Smooth muscle cell (in vitro differentiated cells): Measurements from ENCODE around the gene PRICKLE1. TPM values are rescaled to one million over a fixed set of nuclear protein-coding genes. Genes with fewer than 3 reads are reported as not detected.

Experiments used
- DNase-seq: peaks from one replicate; lab custom pipeline; 2025; ENCODE audit not compliant: unreplicated experiment; lab: John Stamatoyannopoulos, UW
- H2AFZ ChIP-seq: fragments of 200-600 bp; sonication (generic); 2 replicates; pipeline ENCODE4 v1.6.0; 2016; ENCODE audit warnings: antibody characterized with exemption, low read depth, mild to moderate bottlenecking
- H3F3A ChIP-seq: fragments of 200-600 bp; sonication (generic); 2 replicates; pipeline ENCODE4 v1.6.0; 2017; ENCODE audit warnings: antibody characterized with exemption, low read depth
- H3K27ac ChIP-seq: fragments of 200-600 bp; sonication (generic); 2 replicates; pipeline ENCODE4 v1.5.1; 2016; ENCODE audit warnings: low read depth, mild to moderate bottlenecking
- H3K27me3 ChIP-seq: fragments of 200-600 bp; sonication (generic); 2 replicates; pipeline ENCODE4 v1.6.1; 2016; ENCODE audit warnings: low read depth, mild to moderate bottlenecking
- H3K36me3 ChIP-seq: fragments of 200-600 bp; sonication (generic); 2 replicates; pipeline ENCODE4 v1.5.1; 2016; ENCODE audit warnings: low read depth
- H3K4me1 ChIP-seq: fragments of 200-600 bp; sonication (generic); 2 replicates; pipeline ENCODE4 v1.5.1; 2016; ENCODE audit warnings: low read depth
- H3K4me2 ChIP-seq: fragments of 200-600 bp; sonication (generic); 2 replicates; pipeline ENCODE4 v1.6.0; 2016; ENCODE audit warnings: mild to moderate bottlenecking
- H3K4me3 ChIP-seq: fragments of 200-600 bp; sonication (generic); 2 replicates; pipeline ENCODE4 v1.5.1; 2016; ENCODE audit warnings: mild to moderate bottlenecking
- H3K79me2 ChIP-seq: fragments of 200-600 bp; sonication (generic); 2 replicates; pipeline ENCODE4 v1.6.0; 2016; ENCODE audit warnings: low read depth, mild to moderate bottlenecking
- H3K9ac ChIP-seq: fragments of 200-600 bp; sonication (generic); 2 replicates; pipeline ENCODE4 v1.6.0; 2016; ENCODE audit warnings: low read depth
- H3K9me3 ChIP-seq: fragments of 200-600 bp; sonication (generic); replicated peaks from 2 replicates; pipeline ENCODE4 v1.5.1; 2016; ENCODE audit warnings: low read depth
- H4K20me1 ChIP-seq: fragments of 200-600 bp; sonication (generic); 2 replicates; pipeline ENCODE4 v1.6.0; 2016; ENCODE audit warnings: low read depth
- WGBS: methylation state at CpG from one replicate; pipeline ENCODE4 v1.1.7; 2016; ENCODE audit warnings: low lambda C conversion rate; 5-methylcytosine and 5-hydroxymethylcytosine counted together
- polyA plus RNA-seq: library from polyadenylated mRNA; unstranded; fragments of >200 nt; fragmentation: Nextera tagmentation; extraction: Ambion mirVana; gene quantifications from 2 replicates; pipeline ENCODE4 v1.2.1, GENCODE V29; 2016
- total RNA-seq: library from RNA; depleted of rRNA; stranded (reverse); fragments of >200 nt; gene quantifications from 2 replicates; pipeline ENCODE4 v1.2.3, GENCODE V29; 2014
- TF ChIP-seq, protein P1 (sequence below): fragments of 200-600 bp; sonication (generic); IDR thresholded peaks from 2 replicates; pipeline ENCODE4 v1.5.1; 2017; ENCODE audit warnings: borderline replicate concordance, mild to moderate bottlenecking, antibody characterized with exemption; ENCODE audit not compliant: insufficient read depth, poor library complexity, severe bottlenecking

Gene PRICKLE1
- total and polyA plus RNA-seq, 2 experiments from 2014 or later: 45.7 to 55.4 TPM

DNA sequence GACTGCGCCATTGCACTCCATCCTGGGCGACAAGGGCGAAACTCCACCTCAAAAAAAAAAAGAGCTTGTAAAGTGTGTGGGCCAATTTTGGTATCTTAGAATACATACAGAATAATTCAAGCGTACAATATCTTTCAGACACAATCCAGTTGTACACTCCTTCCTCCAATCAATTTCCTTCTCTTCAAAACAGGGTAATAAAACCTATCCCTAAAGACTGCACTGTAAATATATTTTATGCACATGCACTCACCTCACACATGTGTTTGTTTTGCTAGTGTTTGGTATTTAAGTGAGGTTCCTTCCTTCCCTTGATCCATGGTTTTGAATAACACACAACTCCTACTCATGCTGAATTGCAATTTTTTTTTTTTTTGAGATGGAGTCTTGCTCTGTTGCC lies 125.9 kb downstream of the PRICKLE1 start:
- WGBS: 100% methylated on average over 4 of the region's 4 CpGs
- no peak for DNase-seq
- no peaks in the 10 kb centered on the region for H3K27me3 ChIP-seq
- no peak overlapping the region for H2AFZ ChIP-seq
- H3K27ac ChIP-seq: no peak overlapping the region
- H3K36me3 ChIP-seq: peaks cover 59% of the 10 kb centered on the region
- TF ChIP-seq, protein P1, sequence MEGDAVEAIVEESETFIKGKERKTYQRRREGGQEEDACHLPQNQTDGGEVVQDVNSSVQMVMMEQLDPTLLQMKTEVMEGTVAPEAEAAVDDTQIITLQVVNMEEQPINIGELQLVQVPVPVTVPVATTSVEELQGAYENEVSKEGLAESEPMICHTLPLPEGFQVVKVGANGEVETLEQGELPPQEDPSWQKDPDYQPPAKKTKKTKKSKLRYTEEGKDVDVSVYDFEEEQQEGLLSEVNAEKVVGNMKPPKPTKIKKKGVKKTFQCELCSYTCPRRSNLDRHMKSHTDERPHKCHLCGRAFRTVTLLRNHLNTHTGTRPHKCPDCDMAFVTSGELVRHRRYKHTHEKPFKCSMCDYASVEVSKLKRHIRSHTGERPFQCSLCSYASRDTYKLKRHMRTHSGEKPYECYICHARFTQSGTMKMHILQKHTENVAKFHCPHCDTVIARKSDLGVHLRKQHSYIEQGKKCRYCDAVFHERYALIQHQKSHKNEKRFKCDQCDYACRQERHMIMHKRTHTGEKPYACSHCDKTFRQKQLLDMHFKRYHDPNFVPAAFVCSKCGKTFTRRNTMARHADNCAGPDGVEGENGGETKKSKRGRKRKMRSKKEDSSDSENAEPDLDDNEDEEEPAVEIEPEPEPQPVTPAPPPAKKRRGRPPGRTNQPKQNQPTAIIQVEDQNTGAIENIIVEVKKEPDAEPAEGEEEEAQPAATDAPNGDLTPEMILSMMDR: no peak
- peaks cover 33% of the 10 kb centered on the region for H3F3A ChIP-seq
- no peaks in the 10 kb centered on the region for H3K9me3 ChIP-seq
- no peak overlapping the region for H3K9ac ChIP-seq
- no peaks in the 10 kb centered on the region for H3K4me1 ChIP-seq
- peaks cover 85% of the 10 kb centered on the region for H4K20me1 ChIP-seq
- no peak overlapping the region for H3K4me3 ChIP-seq
- H3K79me2 ChIP-seq: peaks cover 79% of the 10 kb centered on the region
- no peak overlapping the region for H3K4me2 ChIP-seq

DNA sequence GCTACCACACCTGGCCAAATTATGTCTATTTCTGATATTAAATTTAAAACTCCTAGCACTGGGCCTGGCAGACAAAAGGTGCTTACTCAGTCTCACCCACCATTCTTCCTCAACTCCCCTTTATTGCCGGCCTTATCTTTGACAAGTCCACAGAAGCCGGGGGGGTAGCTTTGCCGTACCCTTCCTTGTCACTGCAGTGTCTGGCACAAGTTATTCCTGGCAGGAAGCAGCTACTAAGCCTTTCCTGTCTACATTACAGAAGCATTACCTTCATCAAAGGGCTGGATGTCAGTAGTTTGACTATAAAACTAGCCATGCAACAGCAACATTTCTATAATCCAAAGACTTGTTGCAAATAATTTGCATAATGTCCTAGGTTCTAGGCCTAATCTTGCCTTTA lies 127.1 kb downstream of the PRICKLE1 start:
- Histone ChIP-seq H3K4me3 (no peak overlapping the region), H3K27ac (no peak overlapping the region), H3K79me2 (peaks cover 81% of the 10 kb centered on the region), H3K4me2 (no peak overlapping the region), H3K4me1 (no peaks in the 10 kb centered on the region), H3K9me3 (no peaks in the 10 kb centered on the region), H2AFZ (no peak overlapping the region), H3K36me3 (peaks cover 56% of the 10 kb centered on the region), H3K27me3 (no peaks in the 10 kb centered on the region), H3F3A (peaks cover 39% of the 10 kb centered on the region), H4K20me1 (peaks cover 85% of the 10 kb centered on the region), H3K9ac (no peak overlapping the region)
- DNase-seq: no peak
- 65% methylated on average over 3 of the region's 3 CpGs for WGBS
- TF ChIP-seq, protein P1: no peak

DNA sequence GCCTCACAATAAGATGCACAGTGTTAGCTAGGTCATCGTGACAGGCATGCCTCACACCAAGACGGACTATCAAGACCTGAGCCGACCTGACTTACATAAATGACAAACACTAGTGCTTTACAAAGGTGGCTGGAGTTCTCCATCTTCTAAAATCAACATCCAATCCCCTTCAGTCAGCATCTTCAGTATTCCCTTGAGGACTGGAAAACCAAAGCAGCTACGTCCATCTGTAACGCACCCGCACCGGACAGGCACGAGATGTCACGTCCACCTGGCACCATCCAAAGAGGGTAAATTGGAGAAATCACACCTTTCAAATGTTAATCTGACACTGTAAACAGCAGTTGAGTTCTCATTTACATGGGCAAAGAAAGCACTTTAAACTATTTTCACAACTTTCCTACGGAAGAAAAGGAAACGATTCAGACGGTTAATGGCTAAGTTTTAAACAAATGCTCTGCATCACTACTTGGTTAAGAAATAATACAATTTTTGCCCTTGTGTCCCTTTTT lies 130.2 kb downstream of the PRICKLE1 start:
- H3K9me3 ChIP-seq: no peaks in the 10 kb centered on the region
- no peak for DNase-seq
- no peak overlapping the region for H3K4me2 ChIP-seq
- peaks cover 80% of the 10 kb centered on the region for H4K20me1 ChIP-seq
- H3K9ac ChIP-seq: no peak overlapping the region
- WGBS: 86% methylated on average over 12 of the region's 12 CpGs
- peak overlapping the region; percentile 16 for H3K27ac ChIP-seq
- H3K27me3 ChIP-seq: no peaks in the 10 kb centered on the region
- TF ChIP-seq, protein P1: no peak
- H2AFZ ChIP-seq: no peak overlapping the region
- H3K4me3 ChIP-seq: no peak overlapping the region
- peaks cover 34% of the 10 kb centered on the region for H3F3A ChIP-seq
- peaks cover 48% of the 10 kb centered on the region for H3K36me3 ChIP-seq
- H3K4me1 ChIP-seq: no peaks in the 10 kb centered on the region
- H3K79me2 ChIP-seq: peaks cover 60% of the 10 kb centered on the region

DNA sequence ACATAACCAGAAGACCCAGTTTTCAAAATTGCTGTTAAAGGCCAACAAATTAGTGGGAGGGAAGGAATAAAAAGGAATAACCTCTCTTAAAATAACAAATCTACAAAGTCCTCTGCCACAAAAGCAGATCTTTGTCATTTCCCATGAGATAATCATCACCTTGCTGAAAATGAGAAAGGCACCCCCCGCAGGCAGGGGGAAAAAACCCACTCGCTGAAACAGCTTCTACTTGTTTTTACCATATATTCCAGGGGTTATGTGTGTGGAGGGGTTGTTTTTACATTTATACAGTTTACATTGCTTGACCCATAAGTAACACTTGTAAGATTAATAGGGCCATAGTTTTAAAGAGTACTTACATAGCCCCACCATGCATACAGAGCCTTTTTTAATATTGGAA lies 131.0 kb downstream of the PRICKLE1 start:
- Histone ChIP-seq H3K4me3 (no peak overlapping the region), H3K4me1 (no peaks in the 10 kb centered on the region), H3K79me2 (peaks cover 51% of the 10 kb centered on the region), H3K27ac (peak overlapping the region; percentile 16), H3K27me3 (no peaks in the 10 kb centered on the region), H2AFZ (no peak overlapping the region), H4K20me1 (peaks cover 72% of the 10 kb centered on the region), H3K36me3 (peaks cover 45% of the 10 kb centered on the region), H3K9ac (no peak overlapping the region), H3K9me3 (no peaks in the 10 kb centered on the region), H3K4me2 (no peak overlapping the region), H3F3A (peaks cover 35% of the 10 kb centered on the region)
- TF ChIP-seq, protein P1: no peak
- no peak for DNase-seq
- 80% methylated on average over 2 of the region's 2 CpGs for WGBS
